ENCODE measurements around the gene SOX1.

The SOX1 gene

GRCh38 chr13:112058941-112059340 is 8.0 kb upstream of the SOX1 start:
- DNase-seq (ENCODE audit: low read depth in 3 of 3) = no peak

- no peak for DNase-seq (ENCODE audit: low read depth in 3 of 3)
These were observed 7.3 kb upstream of the SOX1 start for GRCh38 chr13:112059457-112060281.

GRCh38 chr13:112060282-112060830 is 6.6 kb upstream of the SOX1 start:
- DNase-seq (ENCODE audit: low read depth in 3 of 3) = no peak

- no peak for DNase-seq (ENCODE audit: low read depth in 3 of 3)
These were observed 6.0 kb upstream of the SOX1 start for GRCh38 chr13:112060899-112061366.

GRCh38 chr13:112061367-112062061 is 5.4 kb upstream of the SOX1 start:
- DNase-seq (ENCODE audit: low read depth in 3 of 3) = no peak

GRCh38 chr13:112062072-112062567 is 4.8 kb upstream of the SOX1 start:
- DNase-seq (ENCODE audit: low read depth in 3 of 3) = no peak

GRCh38 chr13:112062571-112063570 is 4.1 kb upstream of the SOX1 start:
- DNase-seq (ENCODE audit: low read depth in 3 of 3) = no peak

GRCh38 chr13:112063807-112064206 is 3.1 kb upstream of the SOX1 start:
- no peak for DNase-seq (ENCODE audit: low read depth in 3 of 3)

GRCh38 chr13:112064222-112064621 is 2.7 kb upstream of the SOX1 start:
- no peak for DNase-seq (ENCODE audit: low read depth in 3 of 3)

GRCh38 chr13:112065521-112065866 is 1.5 kb upstream of the SOX1 start:
- DNase-seq (ENCODE audit: low read depth in 3 of 3) = no peak

- DNase-seq (ENCODE audit: low read depth in 3 of 3) = no peak
These were observed 904 bp upstream of the SOX1 start for GRCh38 chr13:112065867-112066623.

GRCh38 chr13:112066624-112067004 is 335 bp upstream of the SOX1 start:
- DNase-seq (ENCODE audit: low read depth in 3 of 3) = peak; percentile 4 to 58 (median 49)

- no peak for DNase-seq (ENCODE audit: low read depth in 3 of 3)
These were observed 1.1 kb downstream of the SOX1 start for GRCh38 chr13:112067871-112068539.

- DNase-seq (ENCODE audit: low read depth in 3 of 3) = no peak
These were observed 1.7 kb downstream of the SOX1 start for GRCh38 chr13:112068540-112069060.

GRCh38 chr13:112069061-112069844 is 2.3 kb downstream of the SOX1 start:
- no peak for DNase-seq (ENCODE audit: low read depth in 3 of 3)

- DNase-seq (ENCODE audit: low read depth in 3 of 3) = no peak
These were observed 2.9 kb downstream of the SOX1 start for GRCh38 chr13:112069845-112070251.

- DNase-seq (ENCODE audit: low read depth in 3 of 3) = no peak
These were observed 4.3 kb downstream of the SOX1 start for GRCh38 chr13:112071102-112071722.

GRCh38 chr13:112071723-112072533 is 5.0 kb downstream of the SOX1 start:
- DNase-seq (ENCODE audit: low read depth in 3 of 3) = no peak
